IMR-90 (cell line): ENCODE results near the gene NUP210L. TPM values are rescaled to one million over a fixed set of nuclear protein-coding genes. Genes with fewer than 3 reads are reported as not detected.
A peak's percentile ranks its signal among the peaks of the same experiment; 100 is the strongest.
"Not testable (repeated sequence)": the region's sequence is repeated elsewhere in the genome, so short reads cannot be mapped to it uniquely, and the experiment has no call there.

Source experiments
- ATAC-seq: fragments of 200-7000 bp; cut with Tn5 transposase; 2 replicates; pipeline ENCODE4 v1.9.1; 2020; ENCODE audit warnings: low read depth, mild to moderate bottlenecking, moderate library complexity
- BruUV-seq: library from RNA; stranded (reverse); fragments of 400-500 nt; replicated peaks from 2 replicates; lab custom pipeline; 2021; lab: Mats Ljungman, UMichigan
- CTCF ChIA-PET: fragments of 300-600 bp; formaldehyde crosslinking; extraction: SDS; loops from one replicate; lab custom pipeline; 2021; ENCODE audit warnings: antibody characterized with exemption; lab: Yijun Ruan, JAX
- POLR2A ChIA-PET: fragments of 300-600 bp; sonication (Branson Sonifier 250); formaldehyde crosslinking; loops from one replicate; lab custom pipeline; 2022; ENCODE audit warnings: antibody characterized with exemption; ENCODE audit not compliant: unreplicated experiment; lab: Charles Lee
- DNase-seq: peaks from one replicate; pipeline ENCODE4 v3.0.0; 2013
- H2AFZ ChIP-seq: replicated peaks from 2 replicates; pipeline ENCODE3; 2013; ENCODE audit warnings: low read length, mild to moderate bottlenecking; ENCODE audit not compliant: poor library complexity
- H2AK5ac ChIP-seq: 2 replicates; pipeline ENCODE4 v1.6.1; 2013; ENCODE audit warnings: low read depth, low read length, inconsistent platforms
- H2AK9ac ChIP-seq: replicated peaks from 2 replicates; pipeline ENCODE3; 2013; ENCODE audit warnings: mild to moderate bottlenecking, low read depth, low read length, moderate library complexity; ENCODE audit not compliant: poor library complexity
- H2BK120ac ChIP-seq: 2 replicates; pipeline ENCODE4 v1.6.1; 2013; ENCODE audit warnings: low read depth, low read length, inconsistent platforms
- H2BK15ac ChIP-seq: 3 replicates; pipeline ENCODE4 v1.6.1; 2013; ENCODE audit warnings: low read depth, low read length, inconsistent platforms
- H2BK20ac ChIP-seq: 2 replicates; pipeline ENCODE4 v1.6.1; 2013; ENCODE audit warnings: low read depth, mild to moderate bottlenecking, inconsistent platforms, low read length, moderate library complexity
- H2BK5ac ChIP-seq: 2 replicates; pipeline ENCODE4 v1.6.1; 2013; ENCODE audit warnings: mild to moderate bottlenecking, low read depth, low read length, inconsistent platforms; ENCODE audit not compliant: poor library complexity, severe bottlenecking
- H3K14ac ChIP-seq: replicated peaks from 2 replicates; pipeline ENCODE4 v1.6.1; 2013; ENCODE audit warnings: low read depth, low read length, inconsistent platforms
- H3K18ac ChIP-seq: 2 replicates; pipeline ENCODE4 v1.6.1; 2013; ENCODE audit warnings: low read depth, low read length, control low read depth
- H3K23ac ChIP-seq: 2 replicates; pipeline ENCODE4 v1.6.1; 2013; ENCODE audit warnings: low read depth, low read length, inconsistent platforms
- H3K27ac ChIP-seq: 2 replicates; pipeline ENCODE4 v1.5.1; 2013; ENCODE audit warnings: mild to moderate bottlenecking, control low read depth, low read length; ENCODE audit not compliant: insufficient read depth
- H3K27me3 ChIP-seq: 2 replicates; pipeline ENCODE4 v1.6.1; 2013; ENCODE audit warnings: low read length; ENCODE audit not compliant: control insufficient read depth, insufficient read depth
- H3K36me3 ChIP-seq: 2 replicates; pipeline ENCODE4 v1.6.1; 2013; ENCODE audit warnings: low read length, mixed read lengths; ENCODE audit not compliant: control insufficient read depth, insufficient read depth
- H3K4ac ChIP-seq: 2 replicates; pipeline ENCODE4 v1.6.1; 2013; ENCODE audit warnings: low read depth, low read length, inconsistent platforms
- H3K4me1 ChIP-seq: 2 replicates; pipeline ENCODE4 v1.6.1; 2013; ENCODE audit warnings: low read length, mixed read lengths; ENCODE audit not compliant: control insufficient read depth, insufficient read depth
- H3K4me2 ChIP-seq: 2 replicates; pipeline ENCODE4 v1.6.1; 2013; ENCODE audit warnings: low read depth, mild to moderate bottlenecking, control low read depth, low read length, moderate library complexity
- H3K4me3 ChIP-seq: 2 replicates; pipeline ENCODE4 v1.5.1; 2013; ENCODE audit warnings: low read depth, mild to moderate bottlenecking, control low read depth, low read length, moderate library complexity; ENCODE audit not compliant: insufficient read depth
- H3K56ac ChIP-seq: 2 replicates; pipeline ENCODE4 v1.6.1; 2013; ENCODE audit warnings: low read length, inconsistent platforms; ENCODE audit not compliant: insufficient read depth; ENCODE audit errors: extremely low read depth
- H3K79me1 ChIP-seq, 2 experiments: 2 replicates each; pipeline ENCODE4 v1.6.1; 2013; ENCODE audit warnings: low read length in 2 of 2, inconsistent platforms in 1 of 2, low read depth in 1 of 2
- H3K9ac ChIP-seq: 2 replicates; pipeline ENCODE4 v1.6.1; 2013; ENCODE audit warnings: low read depth, low read length, control low read depth
- H3K9me1 ChIP-seq: 2 replicates; pipeline ENCODE4 v1.6.1; 2013; ENCODE audit warnings: low read length, inconsistent platforms; ENCODE audit not compliant: insufficient read depth
- H3K9me3 ChIP-seq: 2 replicates; pipeline ENCODE4 v1.6.1; 2013; ENCODE audit warnings: low read length; ENCODE audit not compliant: control insufficient read depth, insufficient read depth
- H4K20me1 ChIP-seq: 2 replicates; pipeline ENCODE4 v1.6.1; 2013; ENCODE audit warnings: low read length, inconsistent platforms; ENCODE audit not compliant: insufficient read depth
- H4K5ac ChIP-seq: 2 replicates; pipeline ENCODE4 v1.6.1; 2013; ENCODE audit warnings: mild to moderate bottlenecking, low read depth, low read length, control low read depth
- H4K8ac ChIP-seq, 2 experiments: 2 replicates each; pipeline ENCODE4 v1.6.1; 2013; ENCODE audit warnings: low read depth in 2 of 2, low read length in 2 of 2, control low read depth in 1 of 2, inconsistent platforms in 1 of 2
- H4K91ac ChIP-seq: 2 replicates; pipeline ENCODE4 v1.6.1; 2013; ENCODE audit warnings: low read depth, low read length, inconsistent platforms; ENCODE audit not compliant: insufficient read depth
- MAZ ChIP-seq: IDR thresholded peaks from 2 replicates; pipeline ENCODE4 v1.6.1; 2012; ENCODE audit warnings: low read depth, mild to moderate bottlenecking, low read length, improper control_type of control experiment, moderate library complexity, borderline replicate concordance
- RCOR1 ChIP-seq: IDR thresholded peaks from 2 replicates; pipeline ENCODE4 v1.6.1; 2012; ENCODE audit warnings: mild to moderate bottlenecking, low read length, improper control_type of control experiment; ENCODE audit not compliant: insufficient replicate concordance
- USF2 ChIP-seq: fragments of 150-350 bp; IDR thresholded peaks from 2 replicates; pipeline ENCODE4 v1.6.1; 2017; ENCODE audit warnings: mild to moderate bottlenecking, antibody characterized with exemption, low read length, low read depth
- WGBS, 2 experiments: methylation state at CpG; one replicate each; pipeline versions ENCODE4 v1.1.5 to v1.1.7; 2013; ENCODE audit warnings: missing lambda C conversion rate in 2 of 2; ENCODE audit not compliant: insufficient read length in 1 of 2; ENCODE audit errors: extremely low coverage in 2 of 2; 5-methylcytosine and 5-hydroxymethylcytosine counted together
- dilution Hi-C: fragments of 300-500 bp; cut with HindIII; formaldehyde crosslinking; loops from one replicate; pipeline ENCODE4 v1.14.3; 2018; ENCODE audit warnings: low sequenced_read_pairs; ENCODE audit not compliant: unreplicated experiment
- in situ Hi-C: fragments of 300-500 bp; cut with MboI; formaldehyde crosslinking; loops from 3 replicates; pipeline ENCODE4 v1.14.3; 2019; ENCODE audit warnings: low sequenced_read_pairs, inconsistent platforms, mixed read lengths
- intact Hi-C: fragments of 100-400 bp; cut with micrococcal nuclease; formaldehyde crosslinking; loops from 2 replicates; pipeline ENCODE4 v1.10.0; 2022
- polyA plus RNA-seq, 3 experiments: library from polyadenylated mRNA; depleted of rRNA; stranded (reverse); fragments of >200 nt; gene quantifications; 2 replicates each; pipeline ENCODE4 v1.2.3, GENCODE V29; 2012; ENCODE audit warnings: low replicate concordance in 1 of 3
- total RNA-seq: library from RNA; depleted of rRNA; stranded (reverse); fragments of >200 nt; gene quantifications from 2 replicates; pipeline ENCODE4 v1.2.3, GENCODE V29; 2012

Gene NUP210L
- total and polyA plus RNA-seq, 2 of the 4 experiments (the other 2 are of a cell fraction) = under 0.01 to 0.02 TPM

GRCh38 chr1:153984123-153984894 is 170.6 kb downstream of the NUP210L start (continued):
- TF ChIP-seq USF2 = no peak
- TF ChIP-seq RCOR1 = no peak
- no peak for TF ChIP-seq MAZ

GRCh38 chr1:153981735-153982134 is 173.1 kb downstream of the NUP210L start:
- H3K18ac ChIP-seq, H4K20me1 ChIP-seq, H3K4me1 ChIP-seq, H3K23ac ChIP-seq, H3K27me3 ChIP-seq, H3K9me3 ChIP-seq, H3K56ac ChIP-seq, H2AFZ ChIP-seq, H2BK20ac ChIP-seq, POLR2A ChIA-PET, H2AK9ac ChIP-seq, H3K14ac ChIP-seq, H2AK5ac ChIP-seq, H4K8ac ChIP-seq, H3K4ac ChIP-seq, DNase-seq, CTCF ChIA-PET, H3K4me2 ChIP-seq, ATAC-seq, H4K91ac ChIP-seq, H4K5ac ChIP-seq, H3K27ac ChIP-seq, H2BK120ac ChIP-seq, in situ Hi-C loops, dilution Hi-C loops, H2BK5ac ChIP-seq, H3K4me3 ChIP-seq, H2BK15ac ChIP-seq, H3K9ac ChIP-seq: not testable (repeated sequence)
- BruUV-seq = TSS peak; percentile 91
- intact Hi-C loops = loop anchor here (10.0 kb wide), 1 partner anchor 477 kb away; no protein-coding TSS in a partner anchor
- WGBS, 2 experiments = no CpG with 5 or more reads among the region's 2 CpGs
- H3K36me3 ChIP-seq = peaks cover 21% of the 10 kb centered on the region
- peaks cover 14% of the 10 kb centered on the region for H3K9me1 ChIP-seq
- H3K79me1 ChIP-seq = peaks cover 28 to 57% of the 10 kb centered on the region in 2 experiments

GRCh38 chr1:153979091-153979490 is 175.8 kb downstream of the NUP210L start:
- H4K5ac ChIP-seq, H3K14ac ChIP-seq, H2AK9ac ChIP-seq, H3K23ac ChIP-seq, H3K9ac ChIP-seq, H3K27ac ChIP-seq, dilution Hi-C loops, H3K18ac ChIP-seq, H2AFZ ChIP-seq, CTCF ChIA-PET, H3K4me1 ChIP-seq, H3K4ac ChIP-seq, POLR2A ChIA-PET, DNase-seq, H2BK5ac ChIP-seq, H3K9me3 ChIP-seq, H2BK20ac ChIP-seq, H3K27me3 ChIP-seq, H4K91ac ChIP-seq, H2BK120ac ChIP-seq, H2AK5ac ChIP-seq, H4K20me1 ChIP-seq, H3K4me2 ChIP-seq, intact Hi-C loops, H3K4me3 ChIP-seq, BruUV-seq, H2BK15ac ChIP-seq, H4K8ac ChIP-seq, H3K56ac ChIP-seq, ATAC-seq: not testable (repeated sequence)
- H3K79me1 ChIP-seq = peaks cover 25 to 53% of the 10 kb centered on the region in 2 experiments
- 100% methylated on average over 1 of the region's 12 CpGs; no CpG with 5 or more reads in 1 of the 2 experiments for WGBS, 2 experiments
- H3K36me3 ChIP-seq = peaks cover 34% of the 10 kb centered on the region
- in situ Hi-C loops = loop anchor here (10.0 kb wide), 1 partner anchor 304 kb away; the partner anchor contains the start of genes ILF2 and NPR1
- peaks cover 15% of the 10 kb centered on the region; the same call in 1 of the 2 replicates for H3K9me1 ChIP-seq
